OCI-LY3 (cell line): ENCODE measurements around the gene MAP1LC3B2.

ENCODE experiments used
- H2AFZ ChIP-seq: fragments of 200-600, 300-600 bp; shearing (Covaris generic); 2 replicates; pipeline ENCODE4 v1.6.0; 2014; ENCODE audit warnings: antibody characterized with exemption, low read depth, low read length
- H3K27ac ChIP-seq: fragments of 200-600, 300-600 bp; sonication (generic); 2 replicates; pipeline ENCODE4 v1.5.1; 2014; ENCODE audit warnings: mild to moderate bottlenecking, low read length, moderate library complexity, mixed read lengths
- H3K27me3 ChIP-seq: fragments of 200-600, 300-600 bp; sonication (generic); 2 replicates; pipeline ENCODE4 v1.6.1; 2014; ENCODE audit warnings: low read depth, low read length, mixed read lengths
- H3K36me3 ChIP-seq: fragments of 200-600, 300-600 bp; sonication (generic); replicated peaks from 2 replicates; pipeline ENCODE3; 2014; ENCODE audit warnings: low read depth, low read length, mixed read lengths
- H3K4me1 ChIP-seq: fragments of 300-600, 200-600 bp; sonication (generic); 2 replicates; pipeline ENCODE4 v1.6.1; 2014; ENCODE audit warnings: low read length, mixed read lengths
- H3K4me2 ChIP-seq: fragments of 200-600, 300-600 bp; sonication (generic); 2 replicates; pipeline ENCODE4 v1.6.1; 2014; ENCODE audit warnings: low read length, mixed read lengths
- H3K4me3 ChIP-seq: fragments of 300-600, 200-600 bp; sonication (generic); 2 replicates; pipeline ENCODE4 v1.5.1; 2014; ENCODE audit warnings: antibody characterized with exemption, mild to moderate bottlenecking, low read length, moderate library complexity
- H3K79me2 ChIP-seq: fragments of 300-600, 200-600 bp; shearing (Covaris generic); 2 replicates; pipeline ENCODE4 v1.6.1; 2014; ENCODE audit warnings: mild to moderate bottlenecking, low read length, mixed read lengths
- H3K9ac ChIP-seq: fragments of 300-600, 200-600 bp; shearing (Covaris generic); 2 replicates; pipeline ENCODE4 v1.6.0; 2014; ENCODE audit warnings: mild to moderate bottlenecking, low read length, moderate library complexity
- H3K9me3 ChIP-seq: fragments of 200-600, 300-600 bp; shearing (Covaris generic); 2 replicates; pipeline ENCODE4 v1.6.1; 2014; ENCODE audit warnings: low read length, mixed read lengths; ENCODE audit not compliant: insufficient read depth
- H4K20me1 ChIP-seq: fragments of 200-600, 300-600 bp; sonication (generic); 2 replicates; pipeline ENCODE4 v1.6.1; 2016; ENCODE audit warnings: low read length, mixed read lengths; ENCODE audit not compliant: insufficient read depth
- EZH2phosphoT487 ChIP-seq: fragments of 200-600 bp; shearing (Covaris generic); IDR thresholded peaks from 2 replicates; pipeline ENCODE4 v1.6.1; 2018; ENCODE audit warnings: antibody characterized with exemption, mixed run types, low read depth
- TF ChIP-seq, protein P1 (sequence below): fragments of 200-600, 300-600 bp; sonication (generic); IDR thresholded peaks from 2 replicates; pipeline ENCODE4 v1.5.1; 2014; ENCODE audit warnings: antibody characterized with exemption, low read length, low read depth

The MAP1LC3B2 gene

DNA sequence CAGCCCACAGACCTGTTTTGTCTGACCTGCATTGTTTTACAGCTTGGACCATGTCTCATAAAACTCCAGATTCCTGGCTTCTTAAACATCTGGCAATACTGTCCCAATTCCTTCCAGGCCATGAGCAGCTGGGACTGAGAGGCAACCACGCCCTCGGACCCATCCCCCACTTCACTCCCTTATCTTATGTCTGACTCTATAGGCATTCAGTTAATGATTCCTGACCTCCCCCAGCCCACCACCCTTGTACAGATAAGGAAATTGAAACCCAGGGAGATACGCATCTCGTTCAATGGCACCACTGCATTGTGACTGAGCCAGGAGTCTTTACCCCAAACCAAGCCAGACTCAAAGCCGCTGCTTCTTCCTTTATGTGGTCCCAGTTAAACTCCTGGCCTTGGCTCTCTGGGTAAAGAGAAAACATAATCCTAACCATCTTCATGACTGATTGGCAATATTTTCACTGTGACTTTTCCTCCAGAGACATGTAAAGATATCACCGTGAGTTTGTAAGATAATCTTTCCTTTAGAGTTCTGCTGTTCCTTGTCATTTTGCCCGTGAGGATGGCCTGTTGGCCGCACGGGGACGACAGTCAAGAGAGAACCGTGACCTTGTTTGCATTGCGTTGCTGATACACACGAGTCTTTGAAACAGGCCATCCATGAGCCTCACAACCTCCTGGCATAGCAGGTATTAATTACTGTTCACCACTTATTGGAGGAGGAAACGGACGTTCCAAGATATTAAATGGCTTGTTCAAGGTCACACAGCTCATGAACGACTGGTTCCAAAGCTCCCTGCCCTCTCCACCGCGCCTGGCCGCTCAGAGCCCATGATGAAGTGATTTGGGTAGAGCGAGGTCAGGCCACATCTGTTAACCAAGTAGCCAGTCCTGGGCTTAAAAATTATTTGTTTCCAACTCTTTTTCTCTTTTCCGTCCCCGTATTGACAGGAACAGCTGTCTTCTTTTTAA, 39.4 kb downstream of the MAP1LC3B2 start:
- Histone ChIP-seq H3K4me2 (peak overlapping the region; percentile 94), H3K36me3 (no peaks in the 10 kb centered on the region), H3K79me2 (no peaks in the 10 kb centered on the region), H4K20me1 (no peaks in the 10 kb centered on the region), H3K9me3 (no peaks in the 10 kb centered on the region), H3K27me3 (0 out of 2 replicates have a peak, but pooled peaks cover 4% of the 10 kb centered on the region), H3K4me1 (peaks cover 18% of the 10 kb centered on the region), H3K27ac (no peak overlapping the region), H3K4me3 (peak overlapping the region; percentile 76), H3K9ac (0 out of 2 replicates have a peak overlapping the region, but pooled peaks have one; percentile 54), H2AFZ (peak overlapping the region; percentile 79; the same call in 1 of the 2 replicates)
- no peak for TF ChIP-seq EZH2phosphoT487
- TF ChIP-seq, protein P1, sequence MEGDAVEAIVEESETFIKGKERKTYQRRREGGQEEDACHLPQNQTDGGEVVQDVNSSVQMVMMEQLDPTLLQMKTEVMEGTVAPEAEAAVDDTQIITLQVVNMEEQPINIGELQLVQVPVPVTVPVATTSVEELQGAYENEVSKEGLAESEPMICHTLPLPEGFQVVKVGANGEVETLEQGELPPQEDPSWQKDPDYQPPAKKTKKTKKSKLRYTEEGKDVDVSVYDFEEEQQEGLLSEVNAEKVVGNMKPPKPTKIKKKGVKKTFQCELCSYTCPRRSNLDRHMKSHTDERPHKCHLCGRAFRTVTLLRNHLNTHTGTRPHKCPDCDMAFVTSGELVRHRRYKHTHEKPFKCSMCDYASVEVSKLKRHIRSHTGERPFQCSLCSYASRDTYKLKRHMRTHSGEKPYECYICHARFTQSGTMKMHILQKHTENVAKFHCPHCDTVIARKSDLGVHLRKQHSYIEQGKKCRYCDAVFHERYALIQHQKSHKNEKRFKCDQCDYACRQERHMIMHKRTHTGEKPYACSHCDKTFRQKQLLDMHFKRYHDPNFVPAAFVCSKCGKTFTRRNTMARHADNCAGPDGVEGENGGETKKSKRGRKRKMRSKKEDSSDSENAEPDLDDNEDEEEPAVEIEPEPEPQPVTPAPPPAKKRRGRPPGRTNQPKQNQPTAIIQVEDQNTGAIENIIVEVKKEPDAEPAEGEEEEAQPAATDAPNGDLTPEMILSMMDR: no peak

DNA sequence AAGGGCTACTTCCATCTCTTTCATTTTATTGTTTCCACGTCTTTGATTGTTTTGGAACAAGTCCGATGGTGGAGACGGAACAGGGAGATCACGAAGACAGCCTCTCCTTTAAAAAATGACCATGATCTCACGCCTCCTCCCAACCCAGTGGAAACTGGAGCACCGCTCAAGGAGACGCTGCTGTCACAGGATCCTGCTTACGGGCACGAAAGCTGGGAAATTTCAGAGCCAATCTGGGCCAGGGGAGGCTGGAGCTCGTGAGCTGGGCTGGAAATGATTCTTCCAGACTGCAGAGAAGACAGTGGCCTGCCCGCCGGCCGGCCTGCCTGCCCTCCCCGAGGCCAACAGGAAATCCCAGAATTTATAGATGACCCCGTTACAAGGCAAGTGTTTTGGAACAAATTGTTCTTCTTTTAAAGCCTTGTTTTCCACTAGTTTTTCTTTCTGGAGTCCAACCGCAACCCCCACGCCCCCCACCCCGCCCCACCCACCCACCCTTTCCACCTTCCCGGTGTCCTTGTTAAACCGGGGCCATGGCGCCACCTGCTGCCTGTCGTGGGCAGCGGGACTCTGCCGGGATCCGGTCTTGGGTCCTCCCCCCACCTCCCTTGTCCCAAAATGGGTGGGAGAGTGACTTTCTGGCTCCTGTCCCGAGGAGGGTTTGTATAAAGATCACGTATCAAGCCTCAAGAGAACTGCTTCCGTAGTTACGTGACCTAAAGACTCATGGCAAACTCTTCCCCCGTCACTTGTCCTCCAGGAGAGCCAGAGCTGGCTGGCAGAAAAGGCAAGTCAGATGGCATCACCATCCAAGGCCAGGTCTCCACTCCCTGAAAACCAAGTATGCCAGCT, 40.3 kb downstream of the MAP1LC3B2 start:
- TF ChIP-seq, protein P1: peak; percentile 59
- TF ChIP-seq EZH2phosphoT487: no peak
- Histone ChIP-seq H3K4me1 (peaks cover 11% of the 10 kb centered on the region), H3K27me3 (peaks cover 4% of the 10 kb centered on the region; the same call in 1 of the 2 replicates), H3K4me2 (peak overlapping the region; percentile 94), H3K9ac (peak overlapping the region; percentile 54; the same call in 1 of the 2 replicates), H4K20me1 (no peaks in the 10 kb centered on the region), H3K27ac (no peak overlapping the region), H2AFZ (peak overlapping the region; percentile 79), H3K9me3 (no peaks in the 10 kb centered on the region), H3K79me2 (no peaks in the 10 kb centered on the region), H3K36me3 (no peaks in the 10 kb centered on the region), H3K4me3 (peak overlapping the region; percentile 76)

DNA sequence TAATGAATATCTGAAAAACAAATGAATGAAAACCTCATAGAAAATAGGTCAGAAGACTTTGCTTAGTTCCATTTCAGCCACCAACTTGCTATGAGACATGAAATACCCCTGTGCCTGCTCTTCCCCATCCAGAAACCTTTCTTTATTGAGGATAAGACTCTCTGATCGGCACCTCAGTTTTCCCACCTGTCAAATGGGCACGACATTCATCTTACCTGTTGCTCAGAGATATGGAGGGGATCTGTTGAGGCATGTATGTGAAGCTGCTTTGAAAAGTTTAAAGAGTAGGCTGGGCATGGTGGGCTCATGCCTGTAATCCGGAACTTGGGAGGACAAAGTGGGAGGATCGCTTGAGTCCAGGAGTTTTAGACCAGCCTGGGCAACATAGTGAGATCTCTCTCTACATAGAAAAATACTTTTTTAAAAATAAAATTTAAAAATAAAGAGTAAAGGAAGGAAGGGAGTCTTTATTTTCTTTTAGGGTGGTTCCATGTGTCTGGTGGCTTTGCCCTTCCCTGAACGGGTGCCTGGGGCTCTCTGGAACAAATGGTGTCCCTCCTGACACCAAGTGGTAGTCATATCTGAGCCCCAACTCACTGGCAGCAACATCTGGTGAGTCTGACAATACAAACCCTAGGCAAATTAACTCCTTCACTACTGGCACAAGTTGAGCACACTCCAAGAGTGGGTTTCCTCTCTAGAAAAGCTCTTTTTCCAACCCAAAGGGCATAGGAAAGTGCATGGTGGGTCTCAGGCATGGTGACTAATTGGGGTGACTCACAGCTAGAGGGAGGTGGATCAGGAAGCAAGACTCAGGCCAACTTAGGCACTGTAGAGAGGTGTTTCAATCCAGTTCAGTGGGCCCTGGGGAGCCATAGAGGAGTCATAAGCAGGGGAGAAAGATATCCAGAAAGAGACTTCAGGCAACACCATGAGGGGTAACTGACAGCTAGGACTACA, 42.1 kb downstream of the MAP1LC3B2 start:
- H3K27ac ChIP-seq: no peak overlapping the region
- H3K36me3 ChIP-seq: no peaks in the 10 kb centered on the region
- no peak overlapping the region for H3K4me3 ChIP-seq
- peaks cover 7% of the 10 kb centered on the region for H3K4me1 ChIP-seq
- H3K9ac ChIP-seq: no peak overlapping the region
- H3K27me3 ChIP-seq: peaks cover 9% of the 10 kb centered on the region
- H3K9me3 ChIP-seq: no peaks in the 10 kb centered on the region
- TF ChIP-seq EZH2phosphoT487: no peak
- TF ChIP-seq, protein P1: no peak
- H3K79me2 ChIP-seq: no peaks in the 10 kb centered on the region
- H3K4me2 ChIP-seq: no peak overlapping the region
- H4K20me1 ChIP-seq: no peaks in the 10 kb centered on the region
- H2AFZ ChIP-seq: no peak overlapping the region
